ENCODE measurements around the gene SLC17A3.

- no peak for TF ChIP-seq ZNF644 (tag; IDR thresholded peaks at IDR 0.05; ENCODE audit: low read depth)
- no peak for TF ChIP-seq ZNF224 (CRISPR knock-in tag; IDR thresholded peaks at IDR 0.05)
- no peak for TF ChIP-seq ETV6 (IDR thresholded peaks at IDR 0.05; ENCODE audit: borderline replicate concordance in 1 of 2, low read depth in 2 of 2, low read length in 1 of 2)
- TF ChIP-seq ETV6 (CRISPR knock-in tag; IDR thresholded peaks at IDR 0.05; ENCODE audit: borderline replicate concordance), result no peak
- no peak for TF ChIP-seq TAF15 (IDR thresholded peaks at IDR 0.05; ENCODE audit: low read depth, low read length)
- TF ChIP-seq POLR2AphosphoS2 (IDR thresholded peaks at IDR 0.05; ENCODE audit: low read length), result no peak
- TF ChIP-seq MCM3 (IDR thresholded peaks at IDR 0.05), result no peak
- no peak for TF ChIP-seq HEY1 (CRISPR knock-in tag; IDR thresholded peaks at IDR 0.05; ENCODE audit: borderline replicate concordance)
- no peak for TF ChIP-seq KAT7 (CRISPR knock-in tag; IDR thresholded peaks at IDR 0.05; ENCODE audit: borderline replicate concordance)
- no peak for TF ChIP-seq KAT8 (IDR thresholded peaks at IDR 0.05; ENCODE audit: low read depth)
- TF ChIP-seq RB1 (IDR thresholded peaks at IDR 0.05; ENCODE audit: low read depth), result no peak
- no peak for TF ChIP-seq ZBTB11 (CRISPR knock-in tag; IDR thresholded peaks at IDR 0.05)
- TF ChIP-seq CTCF (IDR thresholded peaks at IDR 0.05 in 2 of 3, conservative IDR thresholded peaks at IDR 0.05 in 1 of 3; ENCODE audit: insufficient read depth in 2 of 3, low read depth in 1 of 3, low read length in 3 of 3), result no peak
- TF ChIP-seq HNRNPH1 (optimal IDR thresholded peaks at IDR 0.05; ENCODE audit: low read depth, low read length), result no peak
Observed at GRCh38 chr6:25875563-25875905, 1.5 kb upstream of the SLC17A3 start.
